Loucy (cell line): ENCODE data around the gene KAT14.
"Not testable (repeated sequence)": the region's sequence is repeated elsewhere in the genome, so short reads cannot be mapped to it uniquely, and the experiment has no call there.

Experiments
- H2AFZ ChIP-seq: fragments of 200-600 bp; sonication (generic); 2 replicates; pipeline ENCODE4 v1.6.0; 2016; ENCODE audit warnings: antibody characterized with exemption, mild to moderate bottlenecking, low read length, moderate library complexity
- H3F3A ChIP-seq: fragments of 200-600 bp; 2 replicates; pipeline ENCODE4 v1.6.0; 2016; ENCODE audit warnings: antibody characterized with exemption, low read depth, mild to moderate bottlenecking
- H3K27me3 ChIP-seq: fragments of 200-600 bp; sonication (generic); 2 replicates; pipeline ENCODE4 v1.6.1; 2014; ENCODE audit warnings: low read length, mild to moderate bottlenecking; ENCODE audit not compliant: insufficient read depth, poor library complexity, severe bottlenecking
- H3K36me3 ChIP-seq: fragments of 200-600 bp; sonication (generic); 2 replicates; pipeline ENCODE4 v1.6.1; 2016; ENCODE audit warnings: low read length; ENCODE audit not compliant: insufficient read depth
- H3K4me1 ChIP-seq: fragments of 200-600 bp; sonication (generic); 2 replicates; pipeline ENCODE4 v1.5.1; 2014; ENCODE audit warnings: low read length, mild to moderate bottlenecking; ENCODE audit not compliant: insufficient read depth, poor library complexity, severe bottlenecking
- H3K4me2 ChIP-seq: fragments of 200-600 bp; sonication (generic); 2 replicates; pipeline ENCODE4 v1.6.0; 2014; ENCODE audit warnings: antibody characterized with exemption, low read length, low read depth, mild to moderate bottlenecking; ENCODE audit not compliant: poor library complexity, severe bottlenecking
- H3K4me3 ChIP-seq: fragments of 200-600 bp; sonication (generic); 2 replicates; pipeline ENCODE4 v1.5.1; 2014; ENCODE audit warnings: low read length, mild to moderate bottlenecking, mixed read lengths; ENCODE audit not compliant: poor library complexity, severe bottlenecking
- H3K79me2 ChIP-seq: fragments of 200-600 bp; sonication (generic); 2 replicates; pipeline ENCODE4 v1.6.1; 2014; ENCODE audit warnings: low read length; ENCODE audit not compliant: insufficient read depth
- H3K9ac ChIP-seq: fragments of 200-600 bp; sonication (generic); 2 replicates; pipeline ENCODE4 v1.6.0; 2014; ENCODE audit warnings: mild to moderate bottlenecking, low read depth, low read length, moderate library complexity; ENCODE audit not compliant: poor library complexity, severe bottlenecking
- H3K9me2 ChIP-seq: fragments of 200-600 bp; sonication (generic); replicated peaks from 2 replicates; pipeline ENCODE4 v1.6.1; 2016; ENCODE audit warnings: low read depth, low read length, mixed read lengths
- H3K9me3 ChIP-seq: fragments of 200-600 bp; sonication (generic); 2 replicates; pipeline ENCODE4 v1.6.1; 2014; ENCODE audit warnings: mild to moderate bottlenecking, antibody characterized with exemption, low read length, low read depth; ENCODE audit not compliant: insufficient read depth
- H4K20me1 ChIP-seq: fragments of 200-600 bp; sonication (generic); 2 replicates; pipeline ENCODE4 v1.6.0; 2014; ENCODE audit warnings: antibody characterized with exemption, low read length, mild to moderate bottlenecking; ENCODE audit not compliant: insufficient read depth, poor library complexity, severe bottlenecking
- CTCF ChIP-seq: fragments of 200-600 bp; sonication (generic); conservative IDR thresholded peaks from 2 replicates; pipeline ENCODE4 v1.5.1; 2014; ENCODE audit warnings: mild to moderate bottlenecking, antibody characterized with exemption, low read length
- EZH2phosphoT487 ChIP-seq: fragments of 200-600 bp; IDR thresholded peaks from 2 replicates; pipeline ENCODE4 v1.6.1; 2018; ENCODE audit warnings: antibody characterized with exemption, mild to moderate bottlenecking, moderate library complexity, borderline replicate concordance

Gene KAT14

GRCh38 chr20:18103497-18103896 lies 34.2 kb upstream of the KAT14 start:
- Histone ChIP-seq H2AFZ (no peak overlapping the region), H3K79me2 (no peaks in the 10 kb centered on the region)

GRCh38 chr20:18108326-18108725 lies 29.3 kb upstream of the KAT14 start:
- no peaks in the 10 kb centered on the region for H3K79me2 ChIP-seq
- H3K4me3 ChIP-seq = no peak overlapping the region
- H4K20me1 ChIP-seq = no peaks in the 10 kb centered on the region
- H3K27me3 ChIP-seq = no peaks in the 10 kb centered on the region
- H3K9ac ChIP-seq = no peak overlapping the region
- 0 out of 2 replicates have a peak, but pooled peaks cover 3% of the 10 kb centered on the region for H3K9me3 ChIP-seq
- no peak overlapping the region for H3K4me2 ChIP-seq
- H3K4me1 ChIP-seq = no peaks in the 10 kb centered on the region
- H3F3A ChIP-seq = no peaks in the 10 kb centered on the region
- no peaks in the 10 kb centered on the region for H3K36me3 ChIP-seq
- no peak for TF ChIP-seq EZH2phosphoT487
- no peak for TF ChIP-seq CTCF
- no peaks in the 10 kb centered on the region for H3K9me2 ChIP-seq
- H2AFZ ChIP-seq = no peak overlapping the region

More at GRCh38 chr20:18103497-18103896, 34.2 kb upstream of the KAT14 start:
- Histone ChIP-seq H3K4me2 (no peak overlapping the region), H3K9me3 (0 out of 2 replicates have a peak, but pooled peaks cover 2% of the 10 kb centered on the region), H3K4me1 (no peaks in the 10 kb centered on the region), H3F3A (no peaks in the 10 kb centered on the region), H4K20me1 (no peaks in the 10 kb centered on the region), H3K4me3 (no peak overlapping the region), H3K36me3 (no peaks in the 10 kb centered on the region), H3K9me2 (no peaks in the 10 kb centered on the region), H3K9ac (no peak overlapping the region), H3K27me3 (no peaks in the 10 kb centered on the region)
- TF ChIP-seq CTCF (no peak), EZH2phosphoT487 (no peak)

DNA sequence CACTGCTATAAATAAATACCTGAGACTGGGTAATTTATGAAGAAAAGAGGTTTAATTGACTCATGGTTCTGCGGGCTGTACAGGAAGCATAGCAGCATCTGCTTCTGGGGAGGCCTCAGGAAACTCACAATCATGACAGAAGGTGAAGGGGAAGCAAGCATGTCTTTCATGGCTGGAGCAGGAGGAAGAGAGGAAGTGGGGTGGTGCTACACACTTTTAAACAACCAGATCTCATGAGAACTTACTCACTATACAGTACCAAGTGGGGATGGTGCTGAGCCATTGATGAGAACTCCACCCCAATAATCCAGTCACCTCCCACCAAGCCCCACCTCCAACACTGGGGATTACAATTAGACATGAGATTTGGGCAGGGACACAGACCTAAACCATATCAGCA lies 9.1 kb upstream of the KAT14 start:
- not testable (repeated sequence) for H3F3A ChIP-seq, H3K36me3 ChIP-seq, H3K9me2 ChIP-seq, H3K79me2 ChIP-seq, H3K4me3 ChIP-seq, H3K4me1 ChIP-seq, H3K4me2 ChIP-seq, H2AFZ ChIP-seq, H4K20me1 ChIP-seq, H3K9ac ChIP-seq, H3K9me3 ChIP-seq, H3K27me3 ChIP-seq

DNA sequence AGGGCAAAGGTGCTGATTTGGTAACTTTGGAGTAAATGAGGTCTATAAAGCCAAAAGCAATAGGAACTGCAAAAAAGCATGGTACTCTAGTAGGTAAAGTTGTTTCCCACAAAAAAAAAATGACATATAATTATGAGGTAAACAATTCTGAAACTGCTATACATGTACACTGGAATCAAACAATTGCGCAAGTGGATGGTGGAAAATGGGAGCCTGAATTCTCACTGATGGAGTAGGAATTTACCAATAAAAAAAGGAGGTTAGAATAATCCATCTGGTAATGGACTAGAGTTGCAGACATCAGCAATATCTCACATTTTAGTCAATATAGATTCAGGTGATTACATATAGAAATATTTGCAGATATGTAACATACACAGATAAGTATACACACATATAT lies 5.0 kb upstream of the KAT14 start:
- Histone ChIP-seq H3K4me2 (no peak overlapping the region), H2AFZ (no peak overlapping the region), H3K9me3 (no peaks in the 10 kb centered on the region), H3K27me3 (no peaks in the 10 kb centered on the region), H4K20me1 (no peaks in the 10 kb centered on the region), H3K9ac (no peak overlapping the region), H3F3A (no peaks in the 10 kb centered on the region), H3K4me1 (peaks cover 8% of the 10 kb centered on the region), H3K9me2 (no peaks in the 10 kb centered on the region), H3K36me3 (no peaks in the 10 kb centered on the region), H3K79me2 (no peaks in the 10 kb centered on the region), H3K4me3 (no peak overlapping the region)
- TF ChIP-seq EZH2phosphoT487 (no peak), CTCF (no peak)
